Activated CD8-positive, alpha-beta T cell treated with anti-CD3 and anti-CD28 coated beads for 36 hours (primary cell): ENCODE data around the gene CHD6. TPM values are rescaled to one million over a fixed set of nuclear protein-coding genes. Genes with fewer than 3 reads are reported as not detected.

Experiments used
- ATAC-seq: fragments of 200-7000 bp; cut with Tn5 transposase; one replicate; pipeline ENCODE4 v1.10.0; 2021; ENCODE audit warnings: mild to moderate bottlenecking, moderate library complexity
- CTCF ChIA-PET: fragments of 350-600 bp; sonication (Branson Sonifier 250); formaldehyde crosslinking; loops from one replicate; lab custom pipeline; 2021; ENCODE audit warnings: antibody characterized with exemption; lab: Charles Lee
- POLR2A ChIA-PET: fragments of 350-600 bp; sonication (Branson Sonifier 250); formaldehyde crosslinking; loops from one replicate; lab custom pipeline; 2021; ENCODE audit warnings: antibody characterized with exemption; lab: Charles Lee
- DNase-seq: peaks from one replicate; pipeline ENCODE4 v3.0.0-alpha.2; 2020
- H3K27ac Mint-ChIP-seq: one replicate; pipeline ENCODE4 v1.8.0; 2021; ENCODE audit warnings: mild to moderate bottlenecking, mixed read lengths
- H3K27me3 Mint-ChIP-seq: one replicate; pipeline ENCODE4 v1.8.0; 2021; ENCODE audit warnings: mixed read lengths
- H3K36me3 Mint-ChIP-seq: one replicate; pipeline ENCODE4 v1.8.0; 2021; ENCODE audit warnings: low read depth, mixed read lengths
- H3K4me1 Mint-ChIP-seq: one replicate; pipeline ENCODE4 v1.8.0; 2021; ENCODE audit warnings: low read depth, mixed read lengths
- H3K4me3 Mint-ChIP-seq: one replicate; pipeline ENCODE4 v1.8.0; 2021; ENCODE audit warnings: mild to moderate bottlenecking, moderate library complexity, mixed read lengths
- H3K9me3 Mint-ChIP-seq: one replicate; pipeline ENCODE4 v1.8.0; 2021; ENCODE audit warnings: mixed read lengths
- intact Hi-C: fragments of 100-400 bp; cut with micrococcal nuclease; formaldehyde crosslinking; loops from one replicate; pipeline ENCODE4 v1.10.0; 2022
- total RNA-seq, 2 experiments: library from RNA; stranded (reverse); gene quantifications; one replicate each; pipeline ENCODE4 v1.2.3, GENCODE V29; 2021
- TF ChIP-seq, protein P1 (sequence below): fragments of 200-600 bp; IDR thresholded peaks from one replicate; pipeline ENCODE4 v1.8.0; 2022; ENCODE audit warnings: antibody characterized with exemption, mild to moderate bottlenecking

Gene CHD6
- total RNA-seq, 2 experiments from 2014 or later, result 25.4 to 28.2 TPM

GRCh38 chr20:41546535-41546934 is 71.6 kb downstream of the CHD6 start:
- peaks cover 16% of the 10 kb centered on the region for H3K36me3 Mint-ChIP-seq

DNA sequence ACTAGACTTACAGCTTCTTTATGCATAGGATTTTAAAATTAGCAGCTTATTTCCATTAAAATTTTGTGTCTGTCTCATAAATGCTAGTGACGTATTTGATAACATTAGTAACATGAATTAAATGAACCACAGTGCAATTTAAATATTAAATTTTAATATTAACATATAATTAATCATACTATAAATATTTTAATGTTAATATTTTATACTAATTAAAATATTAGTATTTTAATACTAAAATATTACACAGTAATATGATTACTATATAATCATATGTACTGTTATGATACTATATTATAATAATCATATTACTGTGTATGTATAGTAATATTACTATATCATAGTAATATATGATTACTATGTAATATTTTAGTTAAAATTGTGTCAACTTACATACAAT is 73.7 kb downstream of the CHD6 start:
- intact Hi-C loops, result no loop called here
- Mint-ChIP-seq H3K4me3 (no peak overlapping the region), H3K4me1 (peaks cover 2% of the 10 kb centered on the region), H3K9me3 (no peaks in the 10 kb centered on the region), H3K27ac (no peak overlapping the region), H3K36me3 (peaks cover 5% of the 10 kb centered on the region), H3K27me3 (no peaks in the 10 kb centered on the region)
- ChIA-PET CTCF (interaction anchor here (1.7 kb wide), 1 partner anchor 11 kb away, joined by 3 read pairs; no protein-coding TSS in a partner anchor), POLR2A (interaction anchor here (0.9 kb wide), 1 partner anchor 9 kb away, joined by 3 read pairs; no protein-coding TSS in a partner anchor)
- DNase-seq (no peak), ATAC-seq (no peak)
- TF ChIP-seq, protein P1, sequence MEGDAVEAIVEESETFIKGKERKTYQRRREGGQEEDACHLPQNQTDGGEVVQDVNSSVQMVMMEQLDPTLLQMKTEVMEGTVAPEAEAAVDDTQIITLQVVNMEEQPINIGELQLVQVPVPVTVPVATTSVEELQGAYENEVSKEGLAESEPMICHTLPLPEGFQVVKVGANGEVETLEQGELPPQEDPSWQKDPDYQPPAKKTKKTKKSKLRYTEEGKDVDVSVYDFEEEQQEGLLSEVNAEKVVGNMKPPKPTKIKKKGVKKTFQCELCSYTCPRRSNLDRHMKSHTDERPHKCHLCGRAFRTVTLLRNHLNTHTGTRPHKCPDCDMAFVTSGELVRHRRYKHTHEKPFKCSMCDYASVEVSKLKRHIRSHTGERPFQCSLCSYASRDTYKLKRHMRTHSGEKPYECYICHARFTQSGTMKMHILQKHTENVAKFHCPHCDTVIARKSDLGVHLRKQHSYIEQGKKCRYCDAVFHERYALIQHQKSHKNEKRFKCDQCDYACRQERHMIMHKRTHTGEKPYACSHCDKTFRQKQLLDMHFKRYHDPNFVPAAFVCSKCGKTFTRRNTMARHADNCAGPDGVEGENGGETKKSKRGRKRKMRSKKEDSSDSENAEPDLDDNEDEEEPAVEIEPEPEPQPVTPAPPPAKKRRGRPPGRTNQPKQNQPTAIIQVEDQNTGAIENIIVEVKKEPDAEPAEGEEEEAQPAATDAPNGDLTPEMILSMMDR, result no peak

More at GRCh38 chr20:41546535-41546934, 71.6 kb downstream of the CHD6 start:
- H3K27ac Mint-ChIP-seq, result no peak overlapping the region
- intact Hi-C loops, result no loop called here
- peaks cover 8% of the 10 kb centered on the region for H3K9me3 Mint-ChIP-seq
- H3K4me3 Mint-ChIP-seq, result no peak overlapping the region
- H3K4me1 Mint-ChIP-seq, result peaks cover 6% of the 10 kb centered on the region
- ATAC-seq (no peak), DNase-seq (no peak)
- CTCF ChIA-PET, result no interaction called here
- POLR2A ChIA-PET, result no interaction called here
- TF ChIP-seq, protein P1, result no peak
- H3K27me3 Mint-ChIP-seq, result no peaks in the 10 kb centered on the region

DNA sequence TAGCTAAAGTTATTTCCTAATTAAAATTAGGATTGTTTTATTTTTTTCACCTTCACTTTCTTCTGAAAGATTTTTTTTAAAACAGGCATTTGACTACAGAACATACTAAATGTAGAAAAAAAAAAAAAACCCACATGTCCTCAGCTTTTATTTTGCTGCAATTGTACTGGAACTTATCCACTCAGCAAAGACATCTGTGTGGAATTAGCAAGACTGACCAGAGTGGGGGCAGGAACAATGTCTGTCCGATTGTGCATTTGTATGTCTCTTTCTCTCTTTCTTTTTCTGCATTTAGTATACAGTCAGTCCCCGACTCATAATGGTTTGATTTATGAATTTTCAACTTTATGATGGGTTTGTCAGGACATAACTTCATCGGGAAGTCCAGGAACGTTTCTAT is 77.3 kb downstream of the CHD6 start:
- CTCF ChIA-PET, result no interaction called here
- Mint-ChIP-seq H3K27ac (no peak overlapping the region), H3K4me3 (no peak overlapping the region), H3K4me1 (peaks cover 4% of the 10 kb centered on the region), H3K27me3 (no peaks in the 10 kb centered on the region), H3K9me3 (peaks cover 9% of the 10 kb centered on the region), H3K36me3 (peaks cover 13% of the 10 kb centered on the region)
- no peak for ATAC-seq
- TF ChIP-seq, protein P1, result no peak
- POLR2A ChIA-PET, result interaction anchor here (0.6 kb wide), 1 partner anchor 22 kb away, joined by 3 read pairs; no protein-coding TSS in a partner anchor
- intact Hi-C loops, result no loop called here
- DNase-seq, result no peak

- ChIA-PET POLR2A (interaction anchor here (0.6 kb wide), 1 partner anchor 23 kb away, joined by 3 read pairs; no protein-coding TSS in a partner anchor), CTCF (interaction anchor here (0.6 kb wide), 1 partner anchor 9 kb away, joined by 3 read pairs; no protein-coding TSS in a partner anchor)
- peaks cover 4% of the 10 kb centered on the region for H3K4me1 Mint-ChIP-seq
- peaks cover 13% of the 10 kb centered on the region for H3K36me3 Mint-ChIP-seq
- no peak overlapping the region for H3K27ac Mint-ChIP-seq
- no peak for DNase-seq
- H3K27me3 Mint-ChIP-seq, result no peaks in the 10 kb centered on the region
- TF ChIP-seq, protein P1, result no peak
- peaks cover 9% of the 10 kb centered on the region for H3K9me3 Mint-ChIP-seq
- no peak overlapping the region for H3K4me3 Mint-ChIP-seq
- ATAC-seq, result no peak
- intact Hi-C loops, result no loop called here
Measured at GRCh38 chr20:41540459-41540858, 77.7 kb downstream of the CHD6 start.

DNA sequence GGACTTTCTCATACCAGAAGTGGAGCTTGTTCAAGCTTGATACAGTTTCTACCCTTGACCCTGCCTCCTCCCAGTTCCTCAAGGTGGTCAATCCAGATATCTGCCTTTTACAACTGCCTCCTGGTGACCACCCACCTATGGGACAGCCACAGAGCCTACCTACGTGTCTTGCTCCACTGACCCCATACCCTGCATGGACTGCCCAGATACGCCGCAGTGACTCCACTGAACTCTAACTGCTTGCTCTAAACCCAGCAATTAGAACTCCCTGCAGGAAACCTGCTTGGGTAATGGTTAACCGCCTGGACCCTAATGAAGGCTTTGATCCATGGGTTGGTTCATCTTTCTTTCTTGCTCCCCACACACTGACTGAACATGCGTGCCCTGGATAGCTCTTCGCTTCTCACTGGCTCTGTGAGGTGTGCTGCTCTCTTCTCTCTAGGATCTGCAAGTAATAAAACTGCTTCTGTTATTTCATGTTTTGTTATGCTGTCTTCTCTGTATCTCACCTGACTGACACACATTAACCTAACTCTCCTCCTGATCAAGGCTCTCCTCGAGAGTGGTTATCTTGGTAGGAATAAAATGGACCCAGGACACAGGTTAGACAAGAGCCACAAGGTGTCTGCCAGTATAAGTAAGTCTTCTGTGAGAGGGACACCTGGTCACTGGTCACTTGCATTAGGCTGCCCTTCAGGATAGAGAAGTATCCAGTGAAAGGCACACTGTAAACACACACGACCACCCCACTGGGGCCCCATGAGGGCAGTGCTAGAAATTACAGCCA is 79.2 kb downstream of the CHD6 start:
- intact Hi-C loops, result no loop called here
- TF ChIP-seq, protein P1, result no peak
- Mint-ChIP-seq H3K4me3 (no peak overlapping the region), H3K9me3 (peaks cover 9% of the 10 kb centered on the region), H3K27me3 (no peaks in the 10 kb centered on the region), H3K36me3 (peaks cover 13% of the 10 kb centered on the region), H3K27ac (no peak overlapping the region), H3K4me1 (peaks cover 16% of the 10 kb centered on the region)
- CTCF ChIA-PET, result no interaction called here
- DNase-seq (no peak), ATAC-seq (no peak)
- POLR2A ChIA-PET, result no interaction called here
